ENCODE data around the gene MRPL49.
A peak's percentile ranks its signal among the peaks of the same experiment; 100 is the strongest.

Gene MRPL49

GRCh38 chr11:65121865-65122696 is at the start of gene MRPL49, which contains the start of gene FAU:
MRPL49 (plus strand) TSS chr11:65122321; CDS start chr11:65122347, 26 bp downstream.
FAU (minus strand) TSS chr11:65122134; CDS start chr11:65121813, 321 bp downstream.
- peak; percentile 99 for DNase-seq

GRCh38 chr11:65072631-65072966 is 49.5 kb upstream of the MRPL49 start:
- no peak for DNase-seq

GRCh38 chr11:65077451-65077850 is 44.7 kb upstream of the MRPL49 start:
- no peak for DNase-seq

- peak; percentile 76 to 82 for DNase-seq
These were observed 44.0 kb upstream of the MRPL49 start for GRCh38 chr11:65078151-65078550.

- no peak for DNase-seq
These were observed 43.3 kb upstream of the MRPL49 start for GRCh38 chr11:65078786-65079342.

- DNase-seq: no peak
These were observed 38.8 kb upstream of the MRPL49 start for GRCh38 chr11:65083134-65083833.

GRCh38 chr11:65083834-65084597 is 38.1 kb upstream of the MRPL49 start, which contains the start of the genes CDCA5 and ZFPL1:
CDCA5 (minus strand) TSS chr11:65084040; CDS start chr11:65083978, 62 bp downstream.
ZFPL1 (plus strand) TSS chr11:65084222; CDS start chr11:65084699, 477 bp downstream.
- DNase-seq: peak; percentile 96

GRCh38 chr11:65084598-65085375 is 37.3 kb upstream of the MRPL49 start:
- no peak for DNase-seq

- no peak for DNase-seq
These were observed 36.7 kb upstream of the MRPL49 start for GRCh38 chr11:65085446-65085845.

GRCh38 chr11:65086809-65087208 is 35.3 kb upstream of the MRPL49 start:
- DNase-seq: no peak

GRCh38 chr11:65087216-65087615 is 34.9 kb upstream of the MRPL49 start:
- DNase-seq: no peak

- no peak for DNase-seq
These were observed 34.3 kb upstream of the MRPL49 start for GRCh38 chr11:65087827-65088226.

- no peak for DNase-seq
These were observed 32.5 kb upstream of the MRPL49 start for GRCh38 chr11:65089621-65090020.

GRCh38 chr11:65090628-65091027 is 31.5 kb upstream of the MRPL49 start:
- no peak for DNase-seq

GRCh38 chr11:65095427-65095826 is 26.7 kb upstream of the MRPL49 start:
- DNase-seq: no peak

- DNase-seq: peak; percentile 88 to 91
These were observed 25.9 kb upstream of the MRPL49 start, which contains the start of gene VPS51 for GRCh38 chr11:65095974-65096806. VPS51 (plus strand) TSS chr11:65096214; CDS start chr11:65096251, 37 bp downstream.

- DNase-seq: no peak
These were observed 25.2 kb upstream of the MRPL49 start for GRCh38 chr11:65096926-65097325.

- DNase-seq: no peak
These were observed 21.3 kb upstream of the MRPL49 start for GRCh38 chr11:65100674-65101350.

GRCh38 chr11:65102142-65103095 is 19.7 kb upstream of the MRPL49 start:
- DNase-seq: no peak

All from CD4-positive, alpha-beta T cell treated with Interleukin-4 for 1 hour (primary cell).